Forelimb muscle (tissue), 1 donor: Measurements from ENCODE around the gene CCT5. TPM values are rescaled to one million over a fixed set of nuclear protein-coding genes. Genes with fewer than 3 reads are reported as not detected.
"Not testable (repeated sequence)": the region's sequence is repeated elsewhere in the genome, so short reads cannot be mapped to it uniquely, and the experiment has no call there.

ENCODE experiments used
- DNase-seq: peaks from one replicate; pipeline ENCODE4 v3.0.0-alpha.2; 2013; ENCODE audit warnings: low read depth
- polyA plus RNA-seq: library from polyadenylated mRNA; unstranded; fragments of 120-200 nt; gene quantifications from one replicate; pipeline ENCODE4 v1.2.1, GENCODE V29; 2013; ENCODE audit not compliant: insufficient read length

Gene CCT5
- polyA plus RNA-seq, 1 donor = 159 TPM

- no peak for DNase-seq
Measured at GRCh38 chr5:10276691-10277090, 26.6 kb downstream of the CCT5 start.

- no peak for DNase-seq
Measured at GRCh38 chr5:10277773-10278630, 27.9 kb downstream of the CCT5 start.

- no peak for DNase-seq
Measured at GRCh38 chr5:10278658-10279279, 28.7 kb downstream of the CCT5 start.

- DNase-seq = no peak
Measured at GRCh38 chr5:10279328-10279727, 29.2 kb downstream of the CCT5 start.

GRCh38 chr5:10279925-10280720 is 30.0 kb downstream of the CCT5 start:
- DNase-seq = no peak

GRCh38 chr5:10283927-10284635 is 34.0 kb downstream of the CCT5 start:
- peak; percentile 46 for DNase-seq

- not testable (repeated sequence) for DNase-seq
Measured at GRCh38 chr5:10285362-10285761, 35.3 kb downstream of the CCT5 start.

GRCh38 chr5:10286162-10286861 is 36.2 kb downstream of the CCT5 start:
- DNase-seq = no peak

- no peak for DNase-seq
Measured at GRCh38 chr5:10286862-10287227, 36.8 kb downstream of the CCT5 start.

GRCh38 chr5:10288592-10289219 is 38.6 kb downstream of the CCT5 start:
- DNase-seq = no peak

- no peak for DNase-seq
Measured at GRCh38 chr5:10289353-10289752, 39.3 kb downstream of the CCT5 start.

GRCh38 chr5:10289991-10290390 is 39.9 kb downstream of the CCT5 start:
- DNase-seq = no peak

GRCh38 chr5:10290438-10290837 is 40.4 kb downstream of the CCT5 start:
- DNase-seq = no peak

GRCh38 chr5:10291692-10292339 is 41.7 kb downstream of the CCT5 start:
- no peak for DNase-seq

- no peak for DNase-seq
Measured at GRCh38 chr5:10293907-10294662, 44.0 kb downstream of the CCT5 start.

GRCh38 chr5:10295619-10296326 is 45.7 kb downstream of the CCT5 start:
- no peak for DNase-seq

- DNase-seq = no peak
Measured at GRCh38 chr5:10297646-10298204, 47.6 kb downstream of the CCT5 start.

- DNase-seq = no peak
Measured at GRCh38 chr5:10300246-10300645, 50.2 kb downstream of the CCT5 start.
